HG03521 (cell line): ENCODE results near the gene EDA.

Source experiments
- ATAC-seq: cut with Tn5 transposase; IDR thresholded peaks from one replicate; pipeline ENCODE4 v1.9.1; 2021; ENCODE audit warnings: mild to moderate bottlenecking, moderate library complexity; ENCODE audit not compliant: unreplicated experiment

EDA gene

DNA sequence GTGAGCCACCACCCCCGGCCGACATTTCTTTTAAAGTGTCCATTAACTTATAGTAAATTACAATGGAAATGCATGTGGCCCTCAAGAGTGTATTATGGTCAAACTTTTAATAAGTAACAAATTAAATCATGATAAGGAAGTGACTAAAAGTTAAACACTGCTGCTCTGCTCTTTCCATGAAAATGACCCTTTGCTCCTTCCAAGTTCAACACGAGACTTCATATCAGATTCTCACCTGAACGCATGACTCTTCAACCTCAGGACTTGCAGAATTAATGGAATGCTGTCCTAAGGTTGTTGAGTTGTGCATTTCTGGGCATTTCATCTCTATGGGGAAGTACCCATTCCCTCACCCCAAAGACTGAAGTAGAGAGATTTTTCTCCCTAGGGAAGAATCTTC is 406.7 kb downstream of the EDA start:
- no peak for ATAC-seq

- ATAC-seq: no peak
Observed at GRCh38 chrX:70025464-70025863, 409.6 kb downstream of the EDA start.

- no peak for ATAC-seq
Observed at GRCh38 chrX:70026112-70026850, 410.4 kb downstream of the EDA start.

- ATAC-seq: no peak
Observed at GRCh38 chrX:70026851-70027200, 410.9 kb downstream of the EDA start.

- no peak for ATAC-seq
Observed at GRCh38 chrX:70029863-70030262, 413.9 kb downstream of the EDA start.

GRCh38 chrX:70030301-70030767 is 414.4 kb downstream of the EDA start:
- ATAC-seq: peak; percentile 47

DNA sequence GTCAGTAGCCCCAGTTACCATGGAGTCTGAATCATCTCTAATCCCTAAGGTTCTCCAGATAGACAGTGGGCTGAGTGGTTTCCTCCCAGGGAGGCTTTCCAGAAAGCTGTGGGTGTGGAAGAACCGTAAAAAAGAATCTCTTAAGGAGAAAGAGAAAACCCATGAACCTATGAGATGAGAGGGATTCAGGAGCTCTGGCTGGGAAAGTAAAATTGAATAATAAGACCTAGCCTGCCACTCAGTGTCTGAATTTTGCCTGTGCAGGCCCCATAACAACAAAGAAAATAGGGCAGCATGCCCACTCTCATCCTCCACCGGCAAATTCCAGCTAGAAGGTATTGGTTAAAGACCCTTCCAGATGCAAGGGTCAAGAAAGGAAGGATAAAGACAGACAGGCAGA is 416.9 kb downstream of the EDA start:
- no peak for ATAC-seq

- peak; percentile 63 for ATAC-seq
Observed at GRCh38 chrX:70033348-70034051, 417.6 kb downstream of the EDA start.

DNA sequence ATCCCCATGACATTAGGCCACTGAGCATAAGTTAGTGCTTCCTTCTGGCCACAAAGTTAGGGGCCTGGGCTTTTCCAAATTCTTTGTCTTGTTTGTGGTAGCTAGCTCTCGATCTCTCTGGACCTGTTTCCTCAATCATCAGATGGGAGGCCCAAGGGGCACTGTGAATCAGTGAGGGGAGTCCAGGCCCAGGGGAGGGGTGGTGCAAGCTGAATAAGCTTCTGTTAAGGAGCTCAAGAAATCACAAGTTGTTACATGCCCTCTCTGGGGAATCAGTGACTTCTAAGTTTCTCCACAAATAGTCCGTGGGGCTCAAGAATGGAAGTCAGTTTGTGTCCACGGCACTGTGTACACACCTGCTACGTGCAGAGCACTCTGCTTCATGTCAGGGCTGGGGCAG is 418.7 kb downstream of the EDA start:
- ATAC-seq: no peak

DNA sequence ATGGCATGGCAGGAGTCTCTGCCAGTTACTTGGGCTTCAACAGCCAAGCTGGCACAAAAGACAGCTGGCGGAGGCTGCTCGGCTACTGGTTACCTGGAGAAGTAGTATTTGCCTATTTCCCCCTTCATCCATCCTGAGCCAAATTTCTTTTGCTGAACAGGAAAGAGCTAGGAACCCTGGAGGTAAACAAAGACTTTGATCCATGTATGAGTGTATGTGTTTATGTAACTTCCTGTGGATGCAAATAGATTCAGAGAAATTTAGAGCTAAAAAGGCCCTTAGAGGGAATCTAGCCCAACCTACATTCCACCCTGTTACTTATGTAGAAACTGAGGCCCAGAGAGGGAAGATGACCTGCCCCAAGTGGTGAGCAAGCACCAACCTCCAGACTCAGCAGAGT is 422.6 kb downstream of the EDA start:
- ATAC-seq: no peak

GRCh38 chrX:70038951-70039350 is 423.0 kb downstream of the EDA start:
- ATAC-seq: no peak

DNA sequence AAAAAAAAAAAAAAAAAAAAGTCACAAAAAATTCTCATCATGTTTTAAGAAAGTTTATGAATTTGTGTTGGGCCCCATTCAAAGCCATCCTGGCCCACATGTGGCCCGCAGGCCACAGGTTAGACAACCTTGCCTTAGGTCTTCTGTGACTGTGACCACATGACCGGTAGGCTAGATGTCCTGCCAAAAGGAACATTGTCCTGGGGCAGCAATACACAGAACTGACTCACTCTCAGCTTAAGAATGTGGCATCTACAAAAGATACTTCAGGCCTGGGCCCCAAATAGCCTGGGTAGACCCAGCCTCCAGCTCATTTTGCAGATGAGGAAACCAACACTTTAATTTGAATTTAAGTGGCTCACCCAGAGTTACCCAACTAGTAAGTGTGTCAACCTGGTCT is 423.8 kb downstream of the EDA start:
- ATAC-seq: no peak

DNA sequence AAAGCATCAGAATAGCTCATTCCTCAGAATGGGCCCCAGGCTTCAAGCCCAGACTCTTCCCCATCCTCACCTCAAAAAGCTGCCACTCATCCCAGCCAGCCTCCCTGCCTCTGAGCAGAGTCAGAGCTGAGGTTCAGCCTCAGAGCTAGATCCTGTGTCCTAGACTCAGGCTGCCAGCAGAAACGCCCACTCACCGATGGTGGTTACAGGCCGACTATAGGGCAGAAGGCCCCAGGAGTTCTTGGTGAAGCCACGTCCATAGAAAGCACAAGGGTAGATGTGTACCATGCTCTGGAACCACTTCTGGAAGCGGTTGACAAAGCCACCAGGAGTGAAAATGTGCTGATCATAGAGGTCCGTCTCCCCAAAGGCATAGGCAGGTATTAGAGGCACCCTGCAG is 426.1 kb downstream of the EDA start:
- no peak for ATAC-seq

DNA sequence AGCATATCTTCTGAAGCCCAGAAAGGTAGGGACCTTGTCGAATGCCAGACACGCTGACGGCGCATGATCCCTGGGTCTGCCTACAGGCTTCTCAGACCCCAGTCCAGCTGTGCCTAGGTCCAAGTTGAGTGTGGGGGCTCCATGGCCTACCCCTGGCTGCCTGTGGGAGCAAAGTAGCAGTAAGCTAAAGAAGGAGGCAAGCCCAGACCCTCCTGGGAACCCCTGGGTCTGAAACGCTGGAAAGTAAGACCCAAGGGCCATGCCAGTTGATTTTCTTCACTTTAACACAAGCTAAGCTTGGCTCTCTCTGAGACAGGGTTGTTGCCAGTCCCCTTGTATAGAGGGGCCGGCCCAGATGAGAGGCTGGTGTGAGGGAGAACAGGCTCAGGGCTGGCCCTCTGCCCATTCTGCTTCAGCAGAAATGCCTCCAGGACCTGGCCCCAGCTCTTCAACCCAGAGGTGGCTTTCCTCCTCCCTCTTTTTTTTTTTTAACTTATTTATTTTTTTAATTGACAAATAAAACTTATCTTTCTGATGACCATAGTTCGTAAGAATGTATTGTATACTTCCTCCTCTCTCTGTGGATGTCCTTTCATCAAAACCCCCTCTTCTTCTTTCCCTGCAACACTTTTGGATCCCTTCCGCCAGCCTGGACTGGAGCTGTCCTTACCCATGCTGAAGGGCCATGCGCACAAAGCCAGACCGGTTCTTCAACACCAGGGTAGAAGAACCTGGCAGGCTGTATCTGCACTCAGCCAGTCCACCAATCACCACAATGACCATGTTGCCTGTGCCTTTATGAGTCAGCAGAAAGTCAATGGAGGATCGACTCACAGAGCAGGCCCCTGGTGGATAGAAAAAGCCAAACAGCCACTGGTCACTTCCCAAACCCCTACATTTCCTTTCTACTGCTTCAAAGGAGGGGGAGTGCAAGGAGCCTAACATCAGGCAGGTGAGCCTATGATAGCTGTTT is 426.8 kb downstream of the EDA start:
- ATAC-seq: no peak

DNA sequence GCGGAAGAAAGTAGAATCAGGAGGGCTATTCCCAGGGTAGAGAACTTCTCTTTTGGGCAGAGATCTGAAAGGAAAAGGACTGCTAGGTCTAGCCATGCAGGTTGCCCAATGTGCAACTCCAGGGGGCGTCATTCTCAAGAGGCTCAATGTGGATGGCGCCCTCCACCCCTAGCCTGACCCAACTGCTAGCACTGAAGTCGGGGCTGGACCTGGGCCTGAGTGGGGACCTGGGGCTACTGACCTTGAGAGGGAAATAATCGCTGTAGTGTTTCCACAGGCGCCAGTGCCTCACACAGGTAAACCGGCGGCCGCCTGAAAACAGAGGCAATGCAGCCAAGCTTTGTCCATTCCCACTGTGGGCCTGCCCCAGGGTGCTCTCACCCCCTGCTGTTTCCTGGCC is 427.8 kb downstream of the EDA start:
- no peak for ATAC-seq

GRCh38 chrX:70044541-70045245 is 428.8 kb downstream of the EDA start:
- no peak for ATAC-seq

DNA sequence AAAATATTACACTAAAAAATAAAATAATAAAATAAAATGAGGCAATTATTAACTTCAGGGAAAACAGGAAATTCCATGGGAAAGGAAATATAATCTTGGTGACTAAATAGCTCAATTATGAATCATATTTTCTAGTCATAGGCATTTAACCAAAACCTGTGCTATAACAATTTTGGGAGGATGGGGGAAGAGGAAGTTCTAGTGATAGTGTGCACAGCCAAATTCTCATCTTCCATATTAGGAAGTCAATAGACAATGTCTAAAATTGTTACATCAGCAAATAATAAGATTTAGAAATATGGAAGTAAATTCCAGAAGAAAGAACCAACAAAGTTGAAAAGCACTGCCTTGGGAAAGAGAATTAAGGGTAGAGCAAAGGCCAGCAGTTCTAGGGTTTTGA is 431.1 kb downstream of the EDA start:
- ATAC-seq: no peak

DNA sequence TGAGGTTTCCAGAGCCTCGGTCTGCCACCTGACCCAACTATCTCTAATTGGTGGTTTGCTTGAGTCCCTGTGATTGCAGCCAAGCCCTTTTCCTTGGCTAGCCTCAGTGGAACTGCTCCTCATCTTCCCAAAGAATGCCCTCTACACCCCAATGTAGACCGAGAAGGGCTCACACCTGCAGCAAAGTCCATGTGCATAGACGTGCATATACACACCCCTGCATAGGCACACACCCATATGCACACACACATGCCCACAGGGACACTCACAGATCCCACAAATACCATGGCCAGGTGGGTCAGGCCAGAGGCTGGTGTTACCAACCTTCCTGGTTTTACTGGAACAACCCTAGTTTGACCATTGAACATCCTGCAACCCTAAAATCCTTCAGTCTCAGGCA is 433.5 kb downstream of the EDA start:
- no peak for ATAC-seq

GRCh38 chrX:70049925-70050324 is 434.0 kb downstream of the EDA start, which contains the start of gene AWAT2:
AWAT2 (minus strand) TSS chrX:70049938; CDS start chrX:70049932, 6 bp downstream.
- ATAC-seq: no peak

DNA sequence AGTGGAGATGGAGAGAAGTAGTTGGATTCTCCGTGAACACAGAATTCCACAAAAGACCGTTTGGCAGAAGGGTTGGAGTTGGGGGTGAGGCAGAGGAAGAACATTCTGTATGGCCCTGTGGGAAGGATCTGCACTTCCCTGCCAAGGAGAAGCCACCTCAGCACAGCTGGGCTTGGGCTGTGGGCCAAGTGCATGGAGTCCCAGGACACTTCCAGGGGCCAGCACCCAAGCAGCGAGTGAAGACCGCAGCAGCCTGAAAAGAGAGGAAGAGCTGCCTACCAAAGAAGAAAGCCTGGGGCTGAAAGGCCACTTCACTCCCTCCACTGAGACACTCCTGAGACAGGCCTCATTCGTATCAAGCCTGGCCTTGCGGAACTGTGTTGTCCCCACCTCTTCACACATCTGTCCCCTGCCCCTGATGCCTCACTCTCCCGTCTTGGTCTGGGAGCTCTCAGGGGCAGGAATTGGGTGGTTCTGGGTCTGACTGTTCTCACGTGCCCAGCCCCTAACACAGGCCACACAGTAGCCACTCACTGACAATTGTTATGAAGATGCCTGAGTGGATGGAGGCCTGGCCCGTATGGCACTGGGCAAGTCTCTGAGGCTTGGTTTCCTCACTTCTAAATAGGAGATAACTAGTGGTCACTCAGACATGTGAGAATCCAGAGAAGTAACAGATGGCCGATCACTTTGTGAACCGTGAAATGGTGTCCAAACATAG is 437.1 kb downstream of the EDA start:
- no peak for ATAC-seq
